Stimulated activated naive B cell treated with anti-CD40 and anti-IgM and Interleukin-4, amounts not matched to agents 10 μg/mL and 1 μg/mL and 100 μg/mL, for 72 hours (primary cell): ENCODE results near the gene PAH.

Experiments
- ATAC-seq, 2 donors: fragments of 150-1000 bp; cut with Tn5 transposase; replicated peaks; 2 replicates each; pipeline ENCODE4 v1.10.0; 2021; ENCODE audit warnings: moderate library complexity in 1 of 2
- DNase-seq: peaks from one replicate; pipeline ENCODE4 v3.0.0; 2021
- H3K27ac Mint-ChIP-seq: one replicate; pipeline ENCODE4 v1.8.0; 2022; ENCODE audit warnings: mild to moderate bottlenecking, mixed read lengths
- H3K27me3 Mint-ChIP-seq, 2 donors: one replicate each; pipeline ENCODE4 v1.8.0; 2022; ENCODE audit warnings: mixed read lengths in 2 of 2
- H3K36me3 Mint-ChIP-seq, 2 donors: one replicate each; pipeline ENCODE4 v1.8.0; 2022; ENCODE audit warnings: mixed read lengths in 2 of 2, mild to moderate bottlenecking in 1 of 2
- H3K4me1 Mint-ChIP-seq, 2 donors: one replicate each; pipeline ENCODE4 v1.8.0; 2022; ENCODE audit warnings: mixed read lengths in 2 of 2, mild to moderate bottlenecking in 1 of 2
- H3K4me3 Mint-ChIP-seq, 2 donors: one replicate each; pipeline ENCODE4 v1.8.0; 2022; ENCODE audit warnings: mild to moderate bottlenecking in 2 of 2, mixed read lengths in 2 of 2, moderate library complexity in 1 of 2
- H3K9me3 Mint-ChIP-seq, 2 donors: one replicate each; pipeline ENCODE4 v1.8.0; 2022; ENCODE audit warnings: mixed read lengths in 2 of 2, mild to moderate bottlenecking in 1 of 2

PAH gene

GRCh38 chr12:102927220-102927619 lies 10.2 kb upstream of the PAH start:
- ATAC-seq (no peak), DNase-seq (no peak)
- no peaks in the 10 kb centered on the region for H3K4me1 Mint-ChIP-seq
- H3K27me3 Mint-ChIP-seq = peaks cover 27 to 46% of the 10 kb centered on the region in 2 donors
- H3K9me3 Mint-ChIP-seq = peaks cover 0 to 3% of the 10 kb centered on the region in 2 donors
- no peaks in the 10 kb centered on the region for H3K36me3 Mint-ChIP-seq
- H3K4me3 Mint-ChIP-seq = no peak overlapping the region
- no peak overlapping the region for H3K27ac Mint-ChIP-seq

GRCh38 chr12:102921240-102921639 lies 4.2 kb upstream of the PAH start:
- Mint-ChIP-seq H3K27me3 (peaks cover 35 to 55% of the 10 kb centered on the region in 2 donors), H3K27ac (no peak overlapping the region), H3K36me3 (no peaks in the 10 kb centered on the region), H3K9me3 (no peaks in the 10 kb centered on the region), H3K4me3 (no peak overlapping the region), H3K4me1 (peaks cover 5 to 12% of the 10 kb centered on the region in 2 donors)
- DNase-seq (no peak), ATAC-seq (no peak)

GRCh38 chr12:102920271-102920670 lies 3.2 kb upstream of the PAH start:
- peaks cover 5 to 12% of the 10 kb centered on the region in 2 donors for H3K4me1 Mint-ChIP-seq

GRCh38 chr12:102918840-102919239 lies 1.8 kb upstream of the PAH start:
- ATAC-seq = no peak
- no peaks in the 10 kb centered on the region for H3K36me3 Mint-ChIP-seq
- H3K4me1 Mint-ChIP-seq = peaks cover 5 to 12% of the 10 kb centered on the region in 2 donors
- DNase-seq = no peak
- H3K27ac Mint-ChIP-seq = no peak overlapping the region
- H3K4me3 Mint-ChIP-seq = no peak overlapping the region
- H3K27me3 Mint-ChIP-seq = peaks cover 36 to 48% of the 10 kb centered on the region in 2 donors
- no peaks in the 10 kb centered on the region for H3K9me3 Mint-ChIP-seq

More at GRCh38 chr12:102920271-102920670, 3.2 kb upstream of the PAH start:
- Mint-ChIP-seq H3K36me3 (no peaks in the 10 kb centered on the region), H3K27ac (no peak overlapping the region), H3K4me3 (no peak overlapping the region), H3K27me3 (peaks cover 33 to 54% of the 10 kb centered on the region in 2 donors), H3K9me3 (no peaks in the 10 kb centered on the region)
- ATAC-seq (no peak), DNase-seq (no peak)

GRCh38 chr12:102916252-102917025 lies 605 bp downstream of the PAH start:
- Mint-ChIP-seq H3K4me3 (peak overlapping the region; percentile 57 to 63), H3K27ac (no peak overlapping the region), H3K9me3 (no peaks in the 10 kb centered on the region), H3K27me3 (peaks cover 27 to 50% of the 10 kb centered on the region in 2 donors), H3K4me1 (peaks cover 5 to 12% of the 10 kb centered on the region in 2 donors), H3K36me3 (no peaks in the 10 kb centered on the region)
- ATAC-seq (no peak), DNase-seq (no peak)

- ATAC-seq (no peak), DNase-seq (no peak)
- Mint-ChIP-seq H3K4me3 (no peak overlapping the region), H3K36me3 (no peaks in the 10 kb centered on the region), H3K9me3 (no peaks in the 10 kb centered on the region), H3K27me3 (peaks cover 24 to 44% of the 10 kb centered on the region in 2 donors), H3K4me1 (peaks cover 5 to 12% of the 10 kb centered on the region in 2 donors), H3K27ac (no peak overlapping the region)
Measured at GRCh38 chr12:102913453-102914226, 3.4 kb downstream of the PAH start.

- DNase-seq (no peak), ATAC-seq (no peak)
- H3K9me3 Mint-ChIP-seq = no peaks in the 10 kb centered on the region
- no peak overlapping the region for H3K4me3 Mint-ChIP-seq
- peaks cover 2 to 6% of the 10 kb centered on the region in 2 donors for H3K4me1 Mint-ChIP-seq
- no peaks in the 10 kb centered on the region for H3K36me3 Mint-ChIP-seq
- peaks cover 15 to 36% of the 10 kb centered on the region in 2 donors for H3K27me3 Mint-ChIP-seq
- H3K27ac Mint-ChIP-seq = no peak overlapping the region
Measured at GRCh38 chr12:102912258-102912657, 4.8 kb downstream of the PAH start.

- H3K27ac Mint-ChIP-seq = no peak overlapping the region
- ATAC-seq (no peak), DNase-seq (no peak)
- peaks cover 14 to 26% of the 10 kb centered on the region in 2 donors for H3K27me3 Mint-ChIP-seq
- H3K9me3 Mint-ChIP-seq = no peaks in the 10 kb centered on the region
- no peak overlapping the region for H3K4me3 Mint-ChIP-seq
- no peaks in the 10 kb centered on the region for H3K4me1 Mint-ChIP-seq
- H3K36me3 Mint-ChIP-seq = no peaks in the 10 kb centered on the region
Measured at GRCh38 chr12:102911320-102911719, 5.7 kb downstream of the PAH start.

GRCh38 chr12:102910792-102911191 lies 6.3 kb downstream of the PAH start:
- ATAC-seq = no peak
- no peak overlapping the region for H3K4me3 Mint-ChIP-seq

GRCh38 chr12:102910137-102910536 lies 6.9 kb downstream of the PAH start:
- Mint-ChIP-seq H3K27ac (no peak overlapping the region), H3K27me3 (peaks cover 11 to 19% of the 10 kb centered on the region in 2 donors), H3K9me3 (no peaks in the 10 kb centered on the region), H3K4me3 (no peak overlapping the region), H3K36me3 (no peaks in the 10 kb centered on the region), H3K4me1 (no peaks in the 10 kb centered on the region)
- ATAC-seq = no peak
- no peak for DNase-seq

More at GRCh38 chr12:102910792-102911191, 6.3 kb downstream of the PAH start:
- Mint-ChIP-seq H3K4me1 (no peaks in the 10 kb centered on the region), H3K27ac (no peak overlapping the region), H3K9me3 (no peaks in the 10 kb centered on the region), H3K36me3 (no peaks in the 10 kb centered on the region), H3K27me3 (peaks cover 11 to 21% of the 10 kb centered on the region in 2 donors)
- no peak for DNase-seq

- H3K9me3 Mint-ChIP-seq = no peaks in the 10 kb centered on the region
- H3K4me3 Mint-ChIP-seq = no peak overlapping the region
Measured at GRCh38 chr12:102907918-102908317, 9.1 kb downstream of the PAH start.

GRCh38 chr12:102905229-102905628 lies 11.8 kb downstream of the PAH start:
- Mint-ChIP-seq H3K4me1 (no peaks in the 10 kb centered on the region), H3K27me3 (peaks cover 0 to 10% of the 10 kb centered on the region in 2 donors), H3K9me3 (no peaks in the 10 kb centered on the region), H3K4me3 (no peak overlapping the region), H3K27ac (no peak overlapping the region), H3K36me3 (no peaks in the 10 kb centered on the region)
- DNase-seq (no peak), ATAC-seq (no peak)

More at GRCh38 chr12:102907918-102908317, 9.1 kb downstream of the PAH start:
- no peak for ATAC-seq
- Mint-ChIP-seq H3K36me3 (no peaks in the 10 kb centered on the region), H3K27me3 (peaks cover 7 to 11% of the 10 kb centered on the region in 2 donors), H3K4me1 (no peaks in the 10 kb centered on the region), H3K27ac (no peak overlapping the region)
- no peak for DNase-seq

GRCh38 chr12:102903337-102904007 lies 13.6 kb downstream of the PAH start:
- Mint-ChIP-seq H3K9me3 (no peaks in the 10 kb centered on the region), H3K27ac (no peak overlapping the region), H3K36me3 (no peaks in the 10 kb centered on the region), H3K27me3 (peaks cover 8 to 20% of the 10 kb centered on the region in 2 donors), H3K4me3 (no peak overlapping the region), H3K4me1 (no peaks in the 10 kb centered on the region)
- DNase-seq = no peak
- ATAC-seq = peak; percentile 76 to 82

- ATAC-seq (no peak), DNase-seq (no peak)
- Mint-ChIP-seq H3K27ac (no peak overlapping the region), H3K36me3 (no peaks in the 10 kb centered on the region), H3K4me3 (no peak overlapping the region), H3K27me3 (peaks cover 8 to 20% of the 10 kb centered on the region in 2 donors), H3K4me1 (no peaks in the 10 kb centered on the region), H3K9me3 (no peaks in the 10 kb centered on the region)
Measured at GRCh38 chr12:102902093-102902492, 15.0 kb downstream of the PAH start.
